GM12878 (cell line): ENCODE measurements around the gene PRUNE2.

ENCODE experiments used
- ESRRA ChIP-seq: IDR thresholded peaks from 2 replicates; pipeline ENCODE4 v1.6.1; 2012; ENCODE audit warnings: mild to moderate bottlenecking, low read length, improper control_type of control experiment
- YBX1 ChIP-seq: fragments of 450-650 bp; IDR thresholded peaks from 2 replicates; pipeline ENCODE4 v1.6.1; 2016; ENCODE audit warnings: antibody characterized with exemption
- ZNF274 ChIP-seq: IDR thresholded peaks from one replicate; pipeline ENCODE4 v1.8.0; 2011; ENCODE audit not compliant: insufficient read length, insufficient read depth
- TF ChIP-seq, protein P1 (sequence below): fragments of 450-650 bp; IDR thresholded peaks from 2 replicates; pipeline ENCODE4 v1.6.1; 2016; ENCODE audit warnings: mild to moderate bottlenecking
- TF ChIP-seq, protein P2 (sequence below), 3 experiments: IDR thresholded peaks in 2 of 3; conservative IDR thresholded peaks in 1 of 3; 2 replicates each; pipeline ENCODE4 v1.5.1; 2011; ENCODE audit warnings: low read depth in 3 of 3, low read length in 3 of 3, mild to moderate bottlenecking in 3 of 3, control low read depth in 2 of 3, moderate library complexity in 2 of 3, inconsistent platforms in 1 of 3, mixed read lengths in 1 of 3; ENCODE audit not compliant: control insufficient read depth in 2 of 3, insufficient read depth in 1 of 3; ENCODE audit errors: extremely low read depth in 1 of 3

DNA sequence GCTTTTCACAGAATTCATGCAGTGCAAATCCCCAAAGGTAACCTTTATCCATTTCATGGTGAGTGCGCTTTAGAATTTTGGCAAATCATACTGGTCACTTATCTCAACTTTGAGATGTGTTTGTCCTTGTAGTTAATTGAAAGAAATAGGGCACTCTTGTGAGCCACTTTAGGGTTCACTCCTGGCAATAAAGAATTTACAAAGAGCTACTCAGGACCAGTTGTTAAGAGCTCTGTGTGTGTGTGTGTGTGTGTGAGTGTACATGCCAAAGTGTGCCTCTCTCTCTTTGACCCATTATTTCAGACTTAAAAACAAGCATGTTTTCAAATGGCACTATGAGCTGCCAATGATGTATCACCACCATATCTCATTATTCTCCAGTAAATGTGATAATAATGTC lies 120.4 kb downstream of the PRUNE2 start:
- TF ChIP-seq, protein P1, sequence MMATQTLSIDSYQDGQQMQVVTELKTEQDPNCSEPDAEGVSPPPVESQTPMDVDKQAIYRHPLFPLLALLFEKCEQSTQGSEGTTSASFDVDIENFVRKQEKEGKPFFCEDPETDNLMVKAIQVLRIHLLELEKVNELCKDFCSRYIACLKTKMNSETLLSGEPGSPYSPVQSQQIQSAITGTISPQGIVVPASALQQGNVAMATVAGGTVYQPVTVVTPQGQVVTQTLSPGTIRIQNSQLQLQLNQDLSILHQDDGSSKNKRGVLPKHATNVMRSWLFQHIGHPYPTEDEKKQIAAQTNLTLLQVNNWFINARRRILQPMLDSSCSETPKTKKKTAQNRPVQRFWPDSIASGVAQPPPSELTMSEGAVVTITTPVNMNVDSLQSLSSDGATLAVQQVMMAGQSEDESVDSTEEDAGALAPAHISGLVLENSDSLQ: no peak
- TF ChIP-seq ZNF274 (no peak), ESRRA (no peak), YBX1 (no peak)
- TF ChIP-seq, protein P2, sequence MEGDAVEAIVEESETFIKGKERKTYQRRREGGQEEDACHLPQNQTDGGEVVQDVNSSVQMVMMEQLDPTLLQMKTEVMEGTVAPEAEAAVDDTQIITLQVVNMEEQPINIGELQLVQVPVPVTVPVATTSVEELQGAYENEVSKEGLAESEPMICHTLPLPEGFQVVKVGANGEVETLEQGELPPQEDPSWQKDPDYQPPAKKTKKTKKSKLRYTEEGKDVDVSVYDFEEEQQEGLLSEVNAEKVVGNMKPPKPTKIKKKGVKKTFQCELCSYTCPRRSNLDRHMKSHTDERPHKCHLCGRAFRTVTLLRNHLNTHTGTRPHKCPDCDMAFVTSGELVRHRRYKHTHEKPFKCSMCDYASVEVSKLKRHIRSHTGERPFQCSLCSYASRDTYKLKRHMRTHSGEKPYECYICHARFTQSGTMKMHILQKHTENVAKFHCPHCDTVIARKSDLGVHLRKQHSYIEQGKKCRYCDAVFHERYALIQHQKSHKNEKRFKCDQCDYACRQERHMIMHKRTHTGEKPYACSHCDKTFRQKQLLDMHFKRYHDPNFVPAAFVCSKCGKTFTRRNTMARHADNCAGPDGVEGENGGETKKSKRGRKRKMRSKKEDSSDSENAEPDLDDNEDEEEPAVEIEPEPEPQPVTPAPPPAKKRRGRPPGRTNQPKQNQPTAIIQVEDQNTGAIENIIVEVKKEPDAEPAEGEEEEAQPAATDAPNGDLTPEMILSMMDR (IDR thresholded peaks at IDR 0.05 in 2 of 3, conservative IDR thresholded peaks at IDR 0.05 in 1 of 3; ENCODE audit: control insufficient read depth in 2 of 3, extremely low read depth in 1 of 3, insufficient read depth in 1 of 3, low read depth in 3 of 3, low read length in 3 of 3): no peak
